Left ventricle myocardium inferior (tissue), 1 donor: ENCODE results near the gene EP400. TPM values are rescaled to one million over a fixed set of nuclear protein-coding genes. Genes with fewer than 3 reads are reported as not detected.

ENCODE experiments used
- DNase-seq: peaks from one replicate; pipeline ENCODE4 v3.0.0-alpha.2; 2020
- H3K27ac ChIP-seq: fragments of 200-600 bp; replicated peaks from 2 replicates; pipeline ENCODE4 v1.8.0; 2021
- H3K27me3 ChIP-seq: fragments of 200-600 bp; 2 replicates; pipeline ENCODE4 v1.8.0; 2021; ENCODE audit warnings: low read depth
- H3K36me3 ChIP-seq: fragments of 200-600 bp; 2 replicates; pipeline ENCODE4 v1.8.0; 2021
- H3K4me1 ChIP-seq: fragments of 200-600 bp; 2 replicates; pipeline ENCODE4 v1.8.0; 2021
- H3K4me3 ChIP-seq: fragments of 200-600 bp; 2 replicates; pipeline ENCODE4 v1.8.0; 2021; ENCODE audit warnings: mild to moderate bottlenecking, moderate library complexity
- H3K9me3 ChIP-seq: fragments of 200-600 bp; replicated peaks from 2 replicates; pipeline ENCODE4 v1.8.0; 2021
- CTCF ChIP-seq: fragments of 200-600 bp; IDR thresholded peaks from 2 replicates; pipeline ENCODE4 v1.8.0; 2021; ENCODE audit warnings: antibody characterized with exemption, mild to moderate bottlenecking, borderline replicate concordance
- intact Hi-C: fragments of 100-400 bp; cut with micrococcal nuclease; formaldehyde crosslinking; loops from one replicate; pipeline ENCODE4 v1.11.0; 2022
- total RNA-seq: library from RNA; stranded (reverse); fragmentation: NEBNext Ultra II Directional; extraction: Animal tissue kit (Norgen Biotek cat#: 25700); gene quantifications from one replicate; pipeline ENCODE4 v1.2.1, GENCODE V29; 2021
- donor health status: DM: no; HTN: yes; CAD: no; lungs with severe emphysema.

Gene EP400
- total RNA-seq, 1 donor from 2014 or later = 15.3 TPM

GRCh38 chr12:132121283-132121682 is 171.5 kb downstream of the EP400 start:
- H3K4me1 ChIP-seq = no peaks in the 10 kb centered on the region
- no peaks in the 10 kb centered on the region for H3K9me3 ChIP-seq
- no peak overlapping the region for H3K27ac ChIP-seq
- H3K27me3 ChIP-seq = no peaks in the 10 kb centered on the region
- intact Hi-C loops = no loop called here
- DNase-seq = no peak
- TF ChIP-seq CTCF = no peak
- no peak overlapping the region for H3K4me3 ChIP-seq
- H3K36me3 ChIP-seq = peaks cover 72% of the 10 kb centered on the region

- Histone ChIP-seq H3K27me3 (no peaks in the 10 kb centered on the region), H3K4me3 (no peak overlapping the region), H3K4me1 (no peaks in the 10 kb centered on the region), H3K36me3 (peaks cover 87% of the 10 kb centered on the region), H3K9me3 (peaks cover 12% of the 10 kb centered on the region), H3K27ac (no peak overlapping the region)
- intact Hi-C loops = no loop called here
- no peak for TF ChIP-seq CTCF
- no peak for DNase-seq
These were observed 174.4 kb downstream of the EP400 start for GRCh38 chr12:132123970-132124765.

- no peak for DNase-seq
These were observed 175.2 kb downstream of the EP400 start for GRCh38 chr12:132124766-132125425.

GRCh38 chr12:132125736-132126135 is 176.0 kb downstream of the EP400 start:
- H3K4me3 ChIP-seq = no peak overlapping the region
- H3K9me3 ChIP-seq = peaks cover 12% of the 10 kb centered on the region
- no peak for DNase-seq
- TF ChIP-seq CTCF = no peak
- H3K36me3 ChIP-seq = peaks cover 81% of the 10 kb centered on the region
- intact Hi-C loops = no loop called here
- no peaks in the 10 kb centered on the region for H3K27me3 ChIP-seq
- H3K27ac ChIP-seq = no peak overlapping the region
- no peaks in the 10 kb centered on the region for H3K4me1 ChIP-seq

More at GRCh38 chr12:132124766-132125425, 175.2 kb downstream of the EP400 start:
- Histone ChIP-seq H3K4me3 (no peak overlapping the region), H3K4me1 (no peaks in the 10 kb centered on the region), H3K27ac (no peak overlapping the region), H3K36me3 (peaks cover 86% of the 10 kb centered on the region), H3K27me3 (no peaks in the 10 kb centered on the region), H3K9me3 (peaks cover 12% of the 10 kb centered on the region)
- no peak for TF ChIP-seq CTCF
- intact Hi-C loops = no loop called here

GRCh38 chr12:132127041-132127440 is 177.3 kb downstream of the EP400 start:
- Histone ChIP-seq H3K27ac (no peak overlapping the region), H3K9me3 (peaks cover 12% of the 10 kb centered on the region), H3K4me1 (no peaks in the 10 kb centered on the region), H3K4me3 (no peak overlapping the region), H3K36me3 (peaks cover 68% of the 10 kb centered on the region), H3K27me3 (no peaks in the 10 kb centered on the region)
- no peak for TF ChIP-seq CTCF
- DNase-seq = no peak
- intact Hi-C loops = no loop called here
